GM21423 (cell line): ENCODE measurements around the gene AGXT.

Experiments used
- ATAC-seq: cut with Tn5 transposase; IDR thresholded peaks from one replicate; pipeline ENCODE4 v1.9.1; 2021; ENCODE audit warnings: mild to moderate bottlenecking, moderate library complexity; ENCODE audit not compliant: unreplicated experiment

AGXT gene

GRCh38 chr2:240925191-240925567, 56.6 kb downstream of the AGXT start:
- ATAC-seq = no peak

DNA sequence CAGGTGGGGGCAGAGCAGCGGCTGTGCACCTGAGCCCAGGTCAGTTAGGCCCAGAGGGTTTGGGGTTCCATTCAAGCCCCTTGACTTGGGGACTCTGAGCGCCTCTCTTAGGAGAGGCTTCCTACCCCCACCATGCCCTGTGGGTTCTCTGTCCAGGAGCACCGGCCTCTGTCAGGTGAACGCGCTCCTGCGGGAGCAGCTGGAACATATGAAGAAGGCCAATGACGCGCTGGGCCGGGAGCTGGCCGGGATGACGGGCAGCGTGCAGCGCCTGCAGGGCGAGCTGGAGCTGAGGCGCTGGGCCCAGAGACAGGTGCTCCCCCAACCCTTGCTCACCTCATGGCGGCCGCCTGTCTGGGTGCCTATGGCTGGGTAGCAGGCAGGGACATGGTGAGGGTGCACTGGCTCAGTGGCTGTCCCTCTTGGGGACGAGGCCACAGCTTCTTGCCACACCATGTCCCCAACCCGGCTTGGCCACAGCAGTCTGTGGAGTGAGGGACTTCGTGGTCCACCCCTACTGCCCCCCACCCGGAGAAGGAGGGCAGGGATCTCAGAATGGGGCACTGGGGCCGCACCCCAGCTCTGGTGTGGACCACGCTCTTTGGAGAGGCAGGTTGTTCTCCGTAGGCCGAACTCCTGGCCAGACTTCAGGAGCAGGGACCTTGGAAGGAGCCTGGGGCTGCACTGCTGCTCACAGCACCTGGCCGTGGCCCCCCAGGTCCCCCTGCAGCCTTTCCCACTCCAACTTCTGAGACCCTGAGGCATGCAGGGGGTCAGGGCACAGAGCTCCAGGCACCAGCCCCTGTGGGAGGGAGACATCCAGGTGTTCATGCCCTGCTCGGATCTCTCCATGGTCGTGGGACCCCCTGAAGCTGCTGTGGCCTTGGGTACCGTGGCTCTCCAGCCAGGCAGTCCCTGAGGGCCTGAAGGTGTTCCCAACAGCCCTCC, 57.2 kb downstream of the AGXT start:
- ATAC-seq = no peak

DNA sequence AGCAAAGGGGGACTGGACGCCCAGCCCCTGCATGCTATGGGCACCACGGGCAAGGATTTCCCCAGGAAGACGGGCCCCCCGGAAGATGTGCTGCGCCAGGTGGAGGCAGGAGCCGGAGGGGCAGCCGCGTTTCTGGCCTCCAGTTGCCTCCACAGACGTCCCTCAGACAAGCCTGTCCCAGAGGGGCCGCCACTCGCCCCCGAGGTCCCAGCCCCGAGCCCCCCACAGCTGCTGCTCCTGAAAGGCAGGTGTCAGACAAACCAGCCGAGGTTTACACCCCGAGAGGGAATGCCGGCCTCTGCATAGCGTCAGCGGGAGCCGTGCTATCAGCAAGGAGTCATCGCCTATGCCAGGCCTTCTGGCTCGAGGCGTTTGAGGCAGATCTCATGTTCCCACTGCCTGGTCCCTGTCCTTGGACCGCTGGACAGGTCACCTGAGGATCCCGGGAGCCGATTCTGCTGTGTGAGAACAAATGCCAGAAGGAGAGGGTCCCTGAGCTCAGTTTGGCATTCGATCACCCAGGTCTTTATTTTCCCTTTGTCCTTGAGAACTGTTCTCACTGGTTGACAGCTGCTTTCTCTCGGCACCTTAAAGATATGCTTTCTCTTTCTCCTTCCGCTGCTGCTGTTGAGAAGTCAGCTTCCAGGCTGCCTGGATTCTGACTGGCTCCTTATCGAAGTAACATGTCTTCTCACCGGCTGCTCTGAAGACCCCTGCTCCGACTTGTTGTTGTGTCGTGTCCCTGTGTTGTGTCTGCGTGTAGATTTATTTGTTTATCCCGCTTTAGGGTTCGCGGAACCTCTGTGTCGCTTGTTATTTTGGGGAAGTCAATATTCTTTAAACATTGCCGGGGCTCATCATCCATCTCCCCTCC, 58.1 kb downstream of the AGXT start:
- no peak for ATAC-seq

- ATAC-seq = no peak
These were observed 58.8 kb downstream of the AGXT start for GRCh38 chr2:240927390-240927781.

- no peak for ATAC-seq
These were observed 60.1 kb downstream of the AGXT start for GRCh38 chr2:240928476-240929363.

- ATAC-seq = no peak
These were observed 60.9 kb downstream of the AGXT start for GRCh38 chr2:240929364-240930095.
